GM12891 (cell line): ENCODE measurements around the gene ALG13.

ENCODE experiments used
- PAX5 ChIP-seq: IDR thresholded peaks from 2 replicates; pipeline ENCODE4 v1.6.1; 2011; ENCODE audit warnings: low read length, moderate library complexity, mild to moderate bottlenecking; ENCODE audit not compliant: insufficient read depth, severe bottlenecking
- POLR2A ChIP-seq: IDR thresholded peaks from 2 replicates; pipeline ENCODE4 v1.6.1; 2011; ENCODE audit warnings: low read depth, low read length, control low read depth
- POLR2AphosphoS5 ChIP-seq: IDR thresholded peaks from 2 replicates; pipeline ENCODE4 v1.6.1; 2011; ENCODE audit warnings: low read depth, low read length, control low read depth
- POU2F2 ChIP-seq: IDR thresholded peaks from 2 replicates; pipeline ENCODE4 v1.6.1; 2011; ENCODE audit warnings: low read depth, mild to moderate bottlenecking, control low read depth, low read length, moderate library complexity
- SPI1 ChIP-seq: IDR thresholded peaks from 2 replicates; pipeline ENCODE4 v1.6.1; 2011; ENCODE audit warnings: low read depth, low read length, control low read depth
- TAF1 ChIP-seq: IDR thresholded peaks from 2 replicates; pipeline ENCODE4 v1.6.1; 2011; ENCODE audit warnings: low read depth, low read length, control low read depth

- no peak for TF ChIP-seq POLR2AphosphoS5
- TF ChIP-seq POLR2A = no peak
- no peak for TF ChIP-seq TAF1
- TF ChIP-seq SPI1 = no peak
- TF ChIP-seq PAX5 = no peak
- TF ChIP-seq POU2F2 = no peak
These were observed 19.7 kb upstream of the ALG13 start for GRCh38 chrX:111661241-111661640.
